Gastroesophageal sphincter (tissue), 4 donors: Measurements from ENCODE around the gene NFYA. TPM values are rescaled to one million over a fixed set of nuclear protein-coding genes. Genes with fewer than 3 reads are reported as not detected.
"Not testable (repeated sequence)": the region's sequence is repeated elsewhere in the genome, so short reads cannot be mapped to it uniquely, and the experiment has no call there.

Source experiments
- ATAC-seq: fragments of 150-250 bp; one replicate; pipeline ENCODE4 v1.9.1; 2016; ENCODE audit warnings: mild to moderate bottlenecking, moderate library complexity
- H3K27ac ChIP-seq, 4 donors: fragments of 200-600 bp; sonication (generic) in 3 of 4; 1 replicate in 3 of 4; 2 replicates in 1 of 4; pipeline ENCODE4 v1.5.1; 2016 to 2019
- H3K27me3 ChIP-seq: fragments of 200-600 bp; sonication (generic); one replicate; pipeline ENCODE4 v1.5.1; 2019
- H3K36me3 ChIP-seq, 2 donors: fragments of 200-600 bp; sonication (generic); one replicate each; pipeline ENCODE4 v1.5.1; 2019; ENCODE audit warnings: control low read depth in 1 of 2
- H3K4me1 ChIP-seq, 3 donors: fragments of 200-600 bp; sonication (generic); 1 replicate in 2 of 3; 2 replicates in 1 of 3; pipeline ENCODE4 v1.5.1; 2016 to 2019; ENCODE audit warnings: control low read depth in 2 of 3
- H3K4me3 ChIP-seq, 2 donors: fragments of 200-600 bp; sonication (generic); one replicate each; pipeline ENCODE4 v1.5.1; 2019; ENCODE audit warnings: mild to moderate bottlenecking in 1 of 2, moderate library complexity in 1 of 2
- H3K9me3 ChIP-seq, 3 donors: fragments of 200-600 bp; sonication (generic); one replicate each; pipeline ENCODE4 v1.5.1; 2017 to 2019; ENCODE audit warnings: control low read depth in 2 of 3
- CTCF ChIP-seq, 4 experiments: fragments of 200-600 bp in 2 of 4; fragments of 450-650 bp in 2 of 4; sonication (generic) in 1 of 4; IDR thresholded peaks; one replicate each; pipeline ENCODE4 v1.5.1; 2017 to 2019; ENCODE audit warnings: antibody characterized with exemption in 4 of 4, mild to moderate bottlenecking in 2 of 4, moderate library complexity in 2 of 4
- EP300 ChIP-seq: sonication (generic); formaldehyde crosslinking; IDR thresholded peaks from one replicate; pipeline ENCODE4 v1.6.1; 2017; ENCODE audit warnings: antibody characterized with exemption, mild to moderate bottlenecking
- POLR2A ChIP-seq, 2 donors: fragments of 450-650 bp; IDR thresholded peaks; one replicate each; pipeline ENCODE4 v1.6.1; 2017; ENCODE audit warnings: antibody characterized with exemption in 2 of 2, mild to moderate bottlenecking in 2 of 2, moderate library complexity in 1 of 2
- POLR2AphosphoS5 ChIP-seq: sonication (generic); formaldehyde crosslinking; IDR thresholded peaks from one replicate; pipeline ENCODE4 v1.6.1; 2017; ENCODE audit warnings: antibody characterized with exemption
- WGBS, 2 donors: methylation state at CpG; one replicate each; pipeline ENCODE4 v1.1.5; 2018; ENCODE audit warnings: low coverage in 1 of 2; 5-methylcytosine and 5-hydroxymethylcytosine counted together
- total RNA-seq, 4 donors: library from RNA; depleted of rRNA; stranded (reverse); fragments of >200 nt; gene quantifications; one replicate each; pipeline ENCODE4 v1.1.0, GENCODE V29; 2016

NFYA gene
- total RNA-seq, 4 donors from 2014 or later: 6.6 to 17.7 (median 12.1) TPM

GRCh38 chr6:41111017-41111416 is 38.2 kb downstream of the NFYA start:
- Histone ChIP-seq H3K4me3 (no peak overlapping the region), H3K27ac (no peak overlapping the region), H3K36me3 (peaks cover 0 to 11% of the 10 kb centered on the region in 2 donors), H3K9me3 (no peaks in the 10 kb centered on the region), H3K4me1 (no peaks in the 10 kb centered on the region), H3K27me3 (no peaks in the 10 kb centered on the region)
- TF ChIP-seq EP300: no peak
- ATAC-seq: no peak
- WGBS, 2 donors: 71 to 94% methylated on average over 1 to 2 of the region's 3 CpGs

GRCh38 chr6:41115027-41115426 is 42.3 kb downstream of the NFYA start:
- WGBS, 2 donors: 50 to 100% methylated on average over 1 of the region's 2 CpGs
- H3K27me3 ChIP-seq, H3K9me3 ChIP-seq, H3K4me3 ChIP-seq, H3K27ac ChIP-seq, H3K36me3 ChIP-seq, ATAC-seq, H3K4me1 ChIP-seq: not testable (repeated sequence)

GRCh38 chr6:41119508-41119907 is 46.7 kb downstream of the NFYA start:
- Histone ChIP-seq H3K4me1 (no peaks in the 10 kb centered on the region), H3K27me3 (no peaks in the 10 kb centered on the region), H3K4me3 (no peak overlapping the region), H3K27ac (no peak overlapping the region), H3K9me3 (no peaks in the 10 kb centered on the region), H3K36me3 (peaks cover 0 to 15% of the 10 kb centered on the region in 2 donors)
- 71 to 100% methylated on average over 1 of the region's 1 CpG for WGBS, 2 donors
- TF ChIP-seq POLR2A (IDR thresholded peaks at IDR 0.05) (no peak), CTCF (IDR thresholded peaks at IDR 0.05) (no peak)
- no peak for ATAC-seq

- ATAC-seq: no peak
- 90 to 100% methylated on average over 1 of the region's 1 CpG for WGBS, 2 donors
- Histone ChIP-seq H3K27ac (no peak overlapping the region), H3K27me3 (no peaks in the 10 kb centered on the region), H3K4me3 (no peak overlapping the region), H3K36me3 (peaks cover 0 to 15% of the 10 kb centered on the region in 2 donors), H3K9me3 (no peaks in the 10 kb centered on the region), H3K4me1 (no peaks in the 10 kb centered on the region)
- TF ChIP-seq POLR2AphosphoS5 (no peak), CTCF (IDR thresholded peaks at IDR 0.05) (no peak), POLR2A (IDR thresholded peaks at IDR 0.05) (no peak), EP300 (no peak)
Measured at GRCh38 chr6:41120058-41120457, 47.3 kb downstream of the NFYA start.

GRCh38 chr6:41122373-41122772 is 49.6 kb downstream of the NFYA start:
- Histone ChIP-seq H3K36me3 (peaks cover 0 to 15% of the 10 kb centered on the region in 2 donors), H3K9me3 (no peaks in the 10 kb centered on the region), H3K4me1 (no peaks in the 10 kb centered on the region), H3K4me3 (no peak overlapping the region), H3K27ac (no peak overlapping the region), H3K27me3 (no peaks in the 10 kb centered on the region)
- WGBS, 2 donors: 100% methylated on average over 1 of the region's 1 CpG; no CpG with 5 or more reads in 1 of the 2 donors
- TF ChIP-seq POLR2A (IDR thresholded peaks at IDR 0.05) (no peak), POLR2AphosphoS5 (no peak), EP300 (no peak), CTCF (IDR thresholded peaks at IDR 0.05) (no peak)
- no peak for ATAC-seq

GRCh38 chr6:41122918-41123317 is 50.1 kb downstream of the NFYA start:
- ATAC-seq: no peak
- no peaks in the 10 kb centered on the region for H3K4me1 ChIP-seq
- no peak for TF ChIP-seq POLR2AphosphoS5
- no peak for TF ChIP-seq EP300
- no peaks in the 10 kb centered on the region for H3K9me3 ChIP-seq
- no peak overlapping the region for H3K4me3 ChIP-seq
- H3K27ac ChIP-seq: no peak overlapping the region
- WGBS, 2 donors: 88 to 100% methylated on average over 1 of the region's 1 CpG
- peaks cover 0 to 15% of the 10 kb centered on the region in 2 donors for H3K36me3 ChIP-seq
- no peaks in the 10 kb centered on the region for H3K27me3 ChIP-seq

- H3K4me1 ChIP-seq: no peaks in the 10 kb centered on the region
- TF ChIP-seq EP300 (no peak), POLR2AphosphoS5 (no peak), POLR2A (IDR thresholded peaks at IDR 0.05) (no peak), CTCF (IDR thresholded peaks at IDR 0.05) (no peak)
- H3K4me3 ChIP-seq: no peak overlapping the region
- 90 to 96% methylated on average over 3 of the region's 3 CpGs for WGBS, 2 donors
- no peaks in the 10 kb centered on the region for H3K27me3 ChIP-seq
- H3K36me3 ChIP-seq: peaks cover 0 to 15% of the 10 kb centered on the region in 2 donors
- no peak overlapping the region for H3K27ac ChIP-seq
- no peaks in the 10 kb centered on the region for H3K9me3 ChIP-seq
- ATAC-seq: no peak
Measured at GRCh38 chr6:41125282-41125681, 52.5 kb downstream of the NFYA start.
